Ureter (tissue), 1 donor: Measurements from ENCODE around the gene SET. TPM values are rescaled to one million over a fixed set of nuclear protein-coding genes. Genes with fewer than 3 reads are reported as not detected.
"Not testable (repeated sequence)": the region's sequence is repeated elsewhere in the genome, so short reads cannot be mapped to it uniquely, and the experiment has no call there.

Experiments
- DNase-seq: peaks from one replicate; pipeline ENCODE4 v3.0.0-alpha.2; 2020; ENCODE audit warnings: low spot score
- total RNA-seq: library from RNA; stranded (reverse); gene quantifications from one replicate; pipeline ENCODE4 v1.2.4, GENCODE V29; 2023
- donor health status: DM: yes; HTN: yes; CAD: no.

The SET gene
- total RNA-seq, 1 donor from 2014 or later, result 390 TPM

DNA sequence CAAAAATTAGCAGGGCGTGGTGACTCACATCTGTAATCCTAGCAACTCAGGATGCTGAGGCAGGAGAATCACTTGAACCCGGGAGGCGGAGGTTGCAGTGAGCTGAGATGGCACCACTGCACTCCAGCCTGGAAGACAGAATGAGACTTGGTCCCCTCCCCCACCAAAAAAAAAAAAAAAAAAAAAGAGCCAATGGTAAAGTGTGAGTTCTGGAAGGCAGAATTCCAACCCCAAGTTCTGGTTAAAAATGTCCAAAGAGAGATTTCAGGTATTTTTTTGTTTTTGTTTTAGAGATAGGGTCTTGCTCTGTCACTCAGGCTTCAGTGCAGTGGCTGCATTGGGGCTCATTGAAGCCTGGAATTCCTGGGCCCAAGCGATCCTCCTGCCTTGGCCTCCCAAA is 1.6 kb upstream of the SET start:
- no peak for DNase-seq

- peak; percentile 66 for DNase-seq
Observed at GRCh38 chr9:128689293-128689774, 312 bp downstream of the SET start.

GRCh38 chr9:128689820-128690683 is 1.0 kb downstream of the SET start:
- DNase-seq, result peak; percentile 55

DNA sequence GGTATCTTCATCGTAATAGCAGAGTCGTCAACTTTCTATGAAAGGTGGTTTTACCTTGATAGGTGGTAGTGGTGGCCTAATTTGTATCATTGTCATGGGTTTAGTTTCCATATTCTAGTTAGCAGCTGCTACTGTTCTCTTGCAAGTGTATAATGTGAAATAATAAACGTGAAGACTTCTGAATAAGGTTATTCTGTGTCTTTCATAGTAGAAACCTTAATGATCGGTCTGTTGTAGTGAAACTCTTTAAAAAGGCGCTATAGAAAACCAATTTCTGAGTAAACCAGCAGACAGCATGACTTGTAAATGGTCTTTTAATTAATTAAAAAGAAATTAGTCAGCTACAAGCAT is 1.6 kb downstream of the SET start:
- DNase-seq, result no peak

DNA sequence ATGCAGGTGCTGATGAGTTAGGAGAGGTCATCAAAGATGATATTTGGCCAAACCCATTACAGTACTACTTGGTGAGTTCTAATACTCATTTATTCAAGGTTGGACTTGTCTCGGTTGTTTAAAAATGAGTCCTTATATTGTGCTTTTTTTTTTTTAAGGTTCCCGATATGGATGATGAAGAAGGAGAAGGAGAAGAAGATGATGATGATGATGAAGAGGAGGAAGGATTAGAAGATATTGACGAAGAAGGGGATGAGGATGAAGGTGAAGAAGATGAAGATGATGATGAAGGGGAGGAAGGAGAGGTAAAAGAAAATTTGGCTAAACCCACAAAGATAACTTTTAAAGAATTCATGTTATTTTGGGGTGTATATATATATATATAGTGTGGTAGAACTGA is 4.7 kb downstream of the SET start:
- DNase-seq, result not testable (repeated sequence)

DNA sequence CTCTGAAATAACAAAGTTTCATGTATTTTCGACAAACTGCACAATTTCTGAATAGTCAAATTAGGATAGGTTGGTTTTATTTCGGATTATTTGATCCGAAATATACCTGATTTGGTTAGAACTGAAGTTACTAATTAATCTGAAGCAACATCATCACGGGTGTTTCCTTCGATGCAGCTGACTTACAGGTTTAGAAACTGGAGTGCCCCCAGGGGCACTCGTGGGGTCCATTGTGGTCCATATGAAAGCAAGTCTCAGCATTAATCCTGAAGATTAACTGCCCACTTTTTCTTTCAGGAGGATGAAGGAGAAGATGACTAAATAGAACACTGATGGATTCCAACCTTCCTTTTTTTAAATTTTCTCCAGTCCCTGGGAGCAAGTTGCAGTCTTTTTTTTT is 5.3 kb downstream of the SET start:
- DNase-seq, result no peak

GRCh38 chr9:128696923-128697707 is 8.1 kb downstream of the SET start:
- DNase-seq, result no peak

- DNase-seq, result not testable (repeated sequence)
Observed at GRCh38 chr9:128699096-128699795, 10.2 kb downstream of the SET start.

GRCh38 chr9:128701227-128701854 is 12.3 kb downstream of the SET start:
- DNase-seq, result no peak

DNA sequence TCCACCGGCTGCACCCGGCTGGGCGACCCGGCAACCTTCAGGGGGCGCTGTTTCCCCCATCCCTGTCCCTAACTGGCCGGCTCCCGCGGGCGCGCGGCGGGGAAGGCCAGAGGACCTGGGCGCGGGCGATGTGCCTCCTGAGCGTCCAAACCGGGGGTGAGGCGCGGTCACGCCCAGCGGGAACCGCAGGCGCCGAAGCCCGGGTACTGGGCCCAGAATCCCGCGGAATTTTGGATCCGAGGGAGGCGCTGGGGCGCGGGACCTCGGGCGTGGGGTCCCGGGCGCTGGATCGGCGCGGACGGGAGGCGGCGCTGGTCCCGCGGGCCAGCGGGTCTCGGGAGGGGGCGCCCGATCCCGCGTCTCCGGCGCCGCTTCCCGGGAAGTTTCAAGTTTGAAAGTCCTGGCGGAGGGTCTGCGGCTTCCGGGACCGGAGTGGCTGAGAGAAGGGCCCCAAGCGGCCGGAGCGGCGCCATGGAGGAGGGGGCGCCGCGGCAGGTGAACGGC is 13.5 kb downstream of the SET start, which contains the start of gene PKN3:
PKN3 (plus strand) TSS at position 59 of the 504 bp plus-strand sequence; CDS start at position 472, 413 bp downstream.
- DNase-seq, result peak; percentile 82

- no peak for DNase-seq
Observed at GRCh38 chr9:128702949-128703615, 14.1 kb downstream of the SET start.

DNA sequence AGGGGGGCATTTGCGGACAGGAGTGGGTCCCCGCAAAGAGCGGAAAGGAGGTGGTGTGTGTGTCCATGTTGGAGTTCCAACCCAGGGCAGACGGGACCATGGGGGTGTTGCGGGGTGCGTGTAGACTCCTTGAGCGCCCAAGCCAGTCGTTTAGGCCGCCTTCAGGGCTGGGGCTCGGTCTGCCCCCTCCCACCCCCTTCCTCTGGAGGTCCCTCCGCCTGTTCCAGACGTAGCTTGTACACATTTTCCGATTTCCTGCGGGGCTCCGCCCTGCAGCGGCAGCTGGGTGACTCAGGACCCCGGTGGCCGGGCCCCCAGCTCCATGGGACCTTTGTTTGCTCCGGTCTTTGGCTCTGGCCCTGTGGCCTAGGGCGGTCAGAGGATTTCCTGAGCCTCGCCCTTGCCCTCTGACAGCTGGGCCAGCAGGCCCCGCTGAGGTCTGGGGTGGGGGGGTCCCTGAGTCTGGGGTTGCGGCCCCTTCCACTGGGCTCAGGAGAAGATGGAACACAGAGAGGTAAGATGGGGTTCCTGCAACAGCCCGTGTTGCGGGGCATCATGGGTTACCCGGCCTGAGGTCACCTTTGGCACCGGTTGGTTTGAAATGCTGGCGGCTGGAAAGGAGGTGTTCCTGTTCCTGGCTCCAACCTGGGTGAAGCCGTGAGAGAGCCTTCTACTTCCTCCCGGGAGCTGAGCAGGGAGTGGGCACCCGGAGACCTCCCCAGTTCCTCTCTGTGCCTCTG is 14.8 kb downstream of the SET start:
- no peak for DNase-seq

DNA sequence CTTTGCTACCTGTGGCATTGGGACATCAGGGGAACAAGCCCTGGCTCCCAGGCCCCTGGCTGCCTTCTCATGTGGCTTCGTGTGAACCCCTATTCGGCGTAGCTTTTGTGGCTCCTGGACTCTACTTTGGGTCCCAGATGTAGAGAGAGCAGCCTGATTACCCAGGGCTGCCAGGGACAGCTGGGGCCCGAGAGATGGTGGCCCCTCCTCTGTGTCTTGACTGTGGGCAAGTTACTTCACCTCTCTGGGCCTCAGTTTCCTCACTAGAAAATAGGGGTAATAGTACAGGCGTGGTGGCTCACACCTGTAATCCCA is 15.3 kb downstream of the SET start:
- no peak for DNase-seq

DNA sequence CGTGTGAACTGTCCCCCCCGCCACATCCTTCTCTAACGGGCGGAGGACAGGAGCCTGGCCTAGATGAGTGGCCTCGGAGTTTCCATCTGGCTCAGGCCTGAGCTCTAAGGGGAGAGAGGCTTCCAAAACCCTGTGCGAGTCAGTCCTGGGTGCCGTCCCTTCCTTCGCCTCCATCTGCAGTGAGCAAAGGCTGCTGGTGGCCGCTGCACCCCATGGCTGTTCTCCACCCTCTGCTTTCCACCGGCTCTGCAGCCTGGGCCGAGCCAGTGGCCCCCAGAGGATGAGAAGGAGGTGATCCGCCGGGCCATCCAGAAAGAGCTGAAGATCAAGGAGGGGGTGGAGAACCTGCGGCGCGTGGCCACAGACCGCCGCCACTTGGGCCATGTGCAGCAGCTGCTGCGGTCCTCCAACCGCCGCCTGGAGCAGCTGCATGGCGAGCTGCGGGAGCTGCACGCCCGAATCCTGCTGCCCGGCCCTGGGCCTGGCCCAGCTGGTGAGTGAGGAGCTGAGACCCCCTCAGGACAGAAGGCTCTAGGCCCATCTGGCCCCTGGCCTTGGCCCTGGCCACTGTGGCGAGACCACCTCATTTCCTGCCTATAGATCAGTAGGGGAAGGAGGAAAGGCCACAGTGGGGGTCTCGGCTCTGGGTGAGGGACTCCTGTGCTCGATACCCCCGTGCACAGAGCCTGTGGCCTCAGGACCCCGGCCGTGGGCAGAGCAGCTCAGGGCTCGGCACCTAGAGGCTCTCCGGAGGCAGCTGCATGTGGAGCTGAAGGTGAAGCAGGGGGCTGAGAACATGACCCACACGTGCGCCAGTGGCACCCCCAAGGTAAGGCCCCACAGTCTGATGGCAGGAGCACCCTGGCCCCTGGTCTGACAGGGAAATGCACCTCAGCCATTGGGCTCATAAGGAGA is 16.3 kb downstream of the SET start:
- no peak for DNase-seq

- DNase-seq, result no peak
Observed at GRCh38 chr9:128706045-128706444, 17.0 kb downstream of the SET start.

GRCh38 chr9:128706671-128707381 is 17.8 kb downstream of the SET start:
- no peak for DNase-seq

DNA sequence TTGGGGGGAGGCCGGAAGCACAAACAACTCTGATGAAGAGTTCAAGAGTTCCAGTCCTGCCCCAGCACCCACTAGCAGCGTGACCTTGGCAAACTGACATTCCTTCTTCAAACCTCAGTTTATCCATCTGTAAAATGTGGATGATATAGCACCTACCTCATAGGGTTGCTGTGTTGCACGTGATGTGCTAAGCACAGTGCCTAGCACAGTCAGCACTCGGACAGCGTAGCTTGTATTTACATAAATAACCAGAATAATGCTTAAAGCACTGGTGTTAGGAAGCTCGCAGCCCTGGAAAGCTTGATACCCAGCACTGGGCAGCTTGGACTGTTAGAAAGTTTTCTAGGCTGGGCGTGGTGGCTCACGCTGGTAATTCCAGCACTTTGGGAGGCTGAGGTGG is 18.4 kb downstream of the SET start:
- DNase-seq, result no peak
